HG03196 (cell line): ENCODE measurements around the gene GNE.
"Not testable (repeated sequence)": the region's sequence is repeated elsewhere in the genome, so short reads cannot be mapped to it uniquely, and the experiment has no call there.

Experiments
- ATAC-seq: cut with Tn5 transposase; IDR thresholded peaks from one replicate; pipeline ENCODE4 v1.9.1; 2021; ENCODE audit not compliant: unreplicated experiment

GNE gene

DNA sequence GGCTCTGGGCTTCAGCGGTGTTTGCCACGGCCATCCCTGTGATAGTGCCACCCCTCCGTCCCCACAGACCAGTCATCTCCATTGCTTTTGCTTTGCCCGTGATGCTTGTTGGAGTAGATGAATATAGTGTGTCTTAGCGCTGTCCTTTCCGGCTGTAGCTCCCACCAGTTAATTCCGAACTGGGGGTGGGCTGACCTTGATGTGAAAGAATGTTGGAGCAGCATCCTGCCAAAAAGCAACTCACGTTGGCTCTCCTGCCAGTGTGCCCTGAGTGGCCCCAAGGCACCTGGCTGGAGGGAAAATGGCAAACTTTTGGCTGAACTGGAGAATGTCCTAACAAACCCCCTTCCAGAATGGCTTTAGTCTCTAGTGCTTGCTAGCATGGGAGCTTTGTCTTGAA lies 47.5 kb downstream of the GNE start:
- no peak for ATAC-seq

GRCh38 chr9:36208521-36209253 lies 49.6 kb downstream of the GNE start:
- no peak for ATAC-seq

- no peak for ATAC-seq
Observed at GRCh38 chr9:36207546-36208012, 50.7 kb downstream of the GNE start.

GRCh38 chr9:36207016-36207415 lies 51.2 kb downstream of the GNE start:
- no peak for ATAC-seq

- no peak for ATAC-seq
Observed at GRCh38 chr9:36204906-36205547, 53.2 kb downstream of the GNE start.

GRCh38 chr9:36194326-36195000 lies 63.8 kb downstream of the GNE start:
- ATAC-seq, result no peak

GRCh38 chr9:36193023-36193422 lies 65.2 kb downstream of the GNE start:
- ATAC-seq, result no peak

- no peak for ATAC-seq
Observed at GRCh38 chr9:36192196-36192595, 66.1 kb downstream of the GNE start.

GRCh38 chr9:36191686-36192085 lies 66.6 kb downstream of the GNE start:
- ATAC-seq, result no peak

GRCh38 chr9:36191290-36191645 lies 67.0 kb downstream of the GNE start:
- peak; percentile 16 for ATAC-seq

GRCh38 chr9:36190388-36191289 lies 67.6 kb downstream of the GNE start, which contains the start of gene CLTA:
Gene CLTA, plus strand, starts transcription at chr9:36190921. Its CDS starts 136 bp downstream, at chr9:36191057.
- peak; percentile 92 for ATAC-seq

- no peak for ATAC-seq
Observed at GRCh38 chr9:36189976-36190375, 68.3 kb downstream of the GNE start.

DNA sequence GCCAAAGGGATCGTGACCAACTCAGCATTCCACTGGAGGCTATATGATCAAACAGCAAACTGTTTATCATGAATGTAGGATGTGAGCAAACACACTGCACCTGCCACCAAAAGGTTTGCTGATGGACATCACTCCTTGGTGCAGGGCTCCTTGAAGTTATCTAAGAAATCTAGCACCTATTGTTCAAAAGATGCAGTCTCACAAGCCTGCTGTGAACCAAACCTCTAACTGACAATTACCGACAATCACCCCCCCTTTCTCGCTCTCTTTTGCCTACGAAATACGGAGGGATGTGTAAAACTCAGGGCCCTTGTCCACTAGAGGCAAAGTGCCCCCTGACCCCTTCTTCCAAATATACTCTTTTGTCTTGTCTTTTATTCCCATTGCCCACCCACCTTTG lies 70.0 kb downstream of the GNE start:
- no peak for ATAC-seq

- ATAC-seq, result no peak
Observed at GRCh38 chr9:36187414-36187813, 70.8 kb downstream of the GNE start.

- not testable (repeated sequence) for ATAC-seq
Observed at GRCh38 chr9:36180243-36180642, 78.0 kb downstream of the GNE start.

- no peak for ATAC-seq
Observed at GRCh38 chr9:36177571-36177970, 80.7 kb downstream of the GNE start.

- not testable (repeated sequence) for ATAC-seq
Observed at GRCh38 chr9:36176496-36176895, 81.8 kb downstream of the GNE start.

DNA sequence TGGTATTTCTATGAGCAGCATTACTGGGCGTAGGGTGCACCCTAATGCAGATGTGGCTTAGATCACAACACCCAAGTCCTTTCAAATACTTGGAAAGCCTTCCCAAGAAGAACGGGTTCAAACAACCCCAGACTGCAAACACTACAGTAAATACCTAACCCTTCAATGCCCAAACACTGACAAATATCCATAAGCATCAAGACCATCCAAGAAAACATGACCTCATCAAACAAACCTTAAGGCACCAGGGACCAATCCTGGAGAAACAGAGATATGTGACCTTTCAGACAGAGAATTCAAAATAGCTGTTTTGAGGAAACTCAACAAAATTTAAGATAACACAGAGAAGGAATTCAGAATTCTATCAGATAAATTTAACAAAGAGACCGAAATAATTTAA lies 83.0 kb downstream of the GNE start:
- not testable (repeated sequence) for ATAC-seq

DNA sequence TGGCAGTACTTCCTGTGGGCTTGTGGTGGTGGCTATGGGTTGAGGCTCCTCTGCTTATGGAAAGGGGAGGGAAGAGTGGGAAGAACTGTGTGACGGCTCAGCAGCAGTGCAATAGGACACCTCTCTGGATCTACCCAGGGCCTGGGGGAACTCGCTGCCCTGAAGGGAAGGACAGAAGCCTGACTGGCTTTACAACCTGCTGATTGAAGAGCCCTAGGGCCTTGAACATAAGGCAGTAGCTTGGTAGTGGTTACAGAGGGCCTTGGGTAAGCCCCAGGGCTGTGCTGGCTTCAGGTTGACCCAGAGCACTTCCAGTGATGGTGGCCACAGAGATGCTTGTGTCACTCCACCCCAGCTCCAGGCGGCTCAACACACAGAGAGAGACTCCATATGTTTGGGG lies 83.5 kb downstream of the GNE start:
- ATAC-seq, result no peak

GRCh38 chr9:36174271-36174670 lies 84.0 kb downstream of the GNE start:
- ATAC-seq, result no peak

DNA sequence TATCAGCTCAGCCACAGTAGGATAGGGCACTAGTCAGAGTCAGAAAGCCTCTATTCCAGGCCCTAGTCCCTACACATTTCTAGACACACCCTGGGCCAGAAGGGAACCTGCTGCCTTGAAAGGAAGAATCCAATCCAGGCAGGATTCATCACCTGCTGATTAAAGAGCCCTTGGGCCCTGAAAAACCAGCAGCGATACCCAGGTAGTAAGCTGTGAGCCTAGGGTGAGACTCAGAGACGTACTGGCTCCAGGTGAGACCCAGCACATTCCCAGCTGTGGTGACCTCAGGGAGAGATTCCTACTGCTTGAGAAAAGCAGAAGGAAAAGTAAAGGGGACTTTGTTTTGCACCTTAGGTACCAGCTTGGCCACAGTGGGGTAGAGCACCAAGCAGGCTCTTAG lies 84.4 kb downstream of the GNE start:
- ATAC-seq, result no peak
